Retinal pigment epithelial cell (primary cell): ENCODE results near the gene DNAJB13.

ENCODE experiments used
- DNase-seq: peaks from one replicate; pipeline ENCODE4 v3.0.0-alpha.2; 2010; ENCODE audit warnings: low read depth
- H3K4me3 ChIP-seq: 2 replicates; pipeline ENCODE4 v1.5.1; 2011; ENCODE audit warnings: mild to moderate bottlenecking, low read length, control low read depth, moderate library complexity
- CTCF ChIP-seq: conservative IDR thresholded peaks from 2 replicates; pipeline ENCODE4 v1.5.1; 2011; ENCODE audit warnings: low read depth, low read length, control low read depth, inconsistent platforms

Gene DNAJB13

DNA sequence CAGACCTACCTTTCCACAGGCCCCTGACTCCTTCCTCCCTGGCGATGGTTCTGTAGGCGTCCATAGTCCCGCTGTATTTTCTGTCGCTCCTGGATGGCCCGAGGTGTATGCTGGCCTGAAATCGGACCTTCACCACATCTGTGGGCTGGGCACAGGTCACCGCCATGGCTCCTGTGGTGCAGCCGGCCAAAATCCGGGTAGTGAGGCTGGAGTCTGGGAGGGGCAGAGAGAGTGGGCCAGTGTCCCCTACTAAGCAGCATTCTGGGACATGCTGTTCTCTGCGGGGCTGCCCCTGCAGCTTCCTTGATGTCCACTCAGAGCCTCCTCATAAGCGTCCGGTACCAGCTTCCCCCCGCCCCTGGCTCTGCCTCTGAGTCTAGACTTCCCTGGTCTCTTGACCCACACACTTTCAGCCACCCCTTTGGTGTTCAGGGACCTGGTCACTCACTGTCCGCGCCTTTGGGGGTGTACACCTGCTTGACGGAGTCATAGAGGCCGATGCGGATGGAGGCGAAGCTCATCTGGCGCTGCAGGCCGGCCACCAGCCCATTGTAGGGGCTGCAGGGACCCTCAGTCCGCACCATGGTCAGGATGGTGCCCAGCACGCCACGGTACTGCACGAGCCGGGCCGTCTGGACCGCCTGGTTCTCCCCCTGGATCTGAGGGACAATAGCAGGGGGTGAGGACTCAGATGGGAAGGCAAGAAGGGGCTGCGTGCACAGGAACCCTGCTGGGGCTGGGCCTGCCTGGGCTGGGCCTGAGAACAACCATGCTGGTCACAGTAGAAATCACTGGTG lies 55.1 kb downstream of the DNAJB13 start:
- H3K4me3 ChIP-seq = no peak overlapping the region
- no peak for TF ChIP-seq CTCF
- no peak for DNase-seq

DNA sequence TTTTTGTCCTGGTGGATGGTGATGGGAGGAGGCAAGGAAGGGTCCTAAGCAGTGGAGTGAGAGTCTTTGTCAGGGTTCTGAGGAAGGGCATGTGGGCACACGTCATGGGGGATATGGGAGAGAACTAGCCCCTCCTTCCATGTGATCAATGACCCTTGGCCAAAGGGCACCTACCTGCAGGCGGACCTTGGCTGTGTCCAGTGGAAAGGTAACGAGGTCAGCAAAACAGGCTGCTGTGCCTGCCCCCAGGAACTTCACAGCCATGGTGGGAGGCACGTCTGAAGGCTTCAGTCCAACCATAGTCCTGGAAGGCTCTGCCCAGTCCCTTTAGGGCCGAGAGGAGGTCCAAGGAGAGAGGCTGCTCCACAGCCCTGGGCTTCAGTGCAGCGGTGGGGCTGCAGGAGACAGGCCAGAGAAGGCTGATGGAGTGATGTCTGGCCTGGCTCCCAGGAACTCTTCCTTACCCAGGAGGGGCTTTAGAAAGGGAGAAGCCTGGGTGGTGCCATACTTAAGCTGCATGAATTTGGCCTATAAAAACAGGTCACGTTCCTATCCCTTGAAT lies 56.0 kb downstream of the DNAJB13 start:
- TF ChIP-seq CTCF = no peak
- no peak overlapping the region for H3K4me3 ChIP-seq
- no peak for DNase-seq

- H3K4me3 ChIP-seq = no peak overlapping the region
- TF ChIP-seq CTCF = no peak
- DNase-seq = no peak
Observed at GRCh38 chr11:74007691-74008372, 57.0 kb downstream of the DNAJB13 start.

GRCh38 chr11:74008373-74009229 lies 57.8 kb downstream of the DNAJB13 start, which contains the start of gene UCP3:
TSS of gene UCP3 (minus strand) at chr11:74009085. CDS start at chr11:74007042, 2,043 bp downstream.
- TF ChIP-seq CTCF = no peak
- no peak for DNase-seq
- no peak within 1 kb of the TSS for H3K4me3 ChIP-seq

- DNase-seq = no peak
- H3K4me3 ChIP-seq = no peak overlapping the region
- TF ChIP-seq CTCF = no peak
Observed at GRCh38 chr11:74009230-74009547, 58.4 kb downstream of the DNAJB13 start.

- DNase-seq = no peak
- H3K4me3 ChIP-seq = no peak overlapping the region
- TF ChIP-seq CTCF = no peak
Observed at GRCh38 chr11:74009675-74010305, 59.0 kb downstream of the DNAJB13 start.
